Parathyroid adenoma (tissue), 2 donors: ENCODE measurements around the gene METTL18.

Experiments used
- H2AFZ ChIP-seq: fragments of 300-600 bp; sonication (generic); one replicate; pipeline ENCODE4 v1.7.0; 2017; ENCODE audit warnings: antibody characterized with exemption, mild to moderate bottlenecking
- H3K27ac ChIP-seq: fragments of 300-600 bp; sonication (generic); one replicate; pipeline ENCODE4 v1.7.0; 2017
- H3K27me3 ChIP-seq: fragments of 300-600 bp; sonication (generic); one replicate; pipeline ENCODE4 v1.7.0; 2017; ENCODE audit warnings: low read length; ENCODE audit not compliant: control insufficient read depth, insufficient read depth
- H3K36me3 ChIP-seq: fragments of 300-600 bp; sonication (generic); one replicate; pipeline ENCODE4 v1.7.0; 2017; ENCODE audit warnings: low read length; ENCODE audit not compliant: control insufficient read depth, insufficient read depth
- H3K4me1 ChIP-seq: fragments of 300-600 bp; sonication (generic); one replicate; pipeline ENCODE4 v1.7.0; 2017; ENCODE audit warnings: control low read depth
- H3K4me2 ChIP-seq: fragments of 300-600 bp; sonication (generic); one replicate; pipeline ENCODE4 v1.7.0; 2017; ENCODE audit warnings: low read length
- H3K4me3 ChIP-seq: fragments of 300-600 bp; sonication (generic); one replicate; pipeline ENCODE4 v1.7.0; 2017; ENCODE audit warnings: low read depth, low read length
- H3K79me2 ChIP-seq: fragments of 300-600 bp; sonication (generic); one replicate; pipeline ENCODE4 v1.7.0; 2017; ENCODE audit warnings: control low read depth
- H3K9ac ChIP-seq: fragments of 300-600 bp; sonication (generic); one replicate; pipeline ENCODE4 v1.7.0; 2017; ENCODE audit warnings: mild to moderate bottlenecking
- H3K9me3 ChIP-seq: fragments of 300-600 bp; sonication (generic); one replicate; pipeline ENCODE4 v1.7.0; 2017; ENCODE audit warnings: low read length; ENCODE audit not compliant: control insufficient read depth
- TF ChIP-seq, protein P1 (sequence below): fragments of 300-600 bp; sonication (generic); IDR thresholded peaks from one replicate; pipeline ENCODE4 v1.7.0; 2017; ENCODE audit warnings: antibody characterized with exemption, mild to moderate bottlenecking
- donor health status: primary hyperparathyroidism.

The METTL18 gene

DNA sequence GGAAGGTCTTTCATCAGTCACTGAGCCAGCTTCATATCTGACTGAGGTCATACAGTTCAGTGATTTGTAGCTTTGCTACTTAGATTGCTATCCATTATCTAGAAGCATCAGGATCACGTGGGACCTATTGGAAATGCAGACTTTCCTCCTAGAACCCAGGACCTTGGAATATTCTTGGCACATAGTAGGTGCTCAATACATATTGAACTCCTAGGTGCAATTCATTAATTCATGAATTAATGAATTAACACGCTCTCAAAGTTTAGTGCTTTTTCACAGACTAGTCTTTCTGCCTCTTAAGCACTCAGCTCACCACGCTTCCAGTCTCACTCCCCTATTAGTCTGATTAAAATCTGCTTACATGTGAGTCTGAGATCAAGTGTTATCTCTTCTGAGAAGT is 12.1 kb downstream of the METTL18 start:
- TF ChIP-seq, protein P1, sequence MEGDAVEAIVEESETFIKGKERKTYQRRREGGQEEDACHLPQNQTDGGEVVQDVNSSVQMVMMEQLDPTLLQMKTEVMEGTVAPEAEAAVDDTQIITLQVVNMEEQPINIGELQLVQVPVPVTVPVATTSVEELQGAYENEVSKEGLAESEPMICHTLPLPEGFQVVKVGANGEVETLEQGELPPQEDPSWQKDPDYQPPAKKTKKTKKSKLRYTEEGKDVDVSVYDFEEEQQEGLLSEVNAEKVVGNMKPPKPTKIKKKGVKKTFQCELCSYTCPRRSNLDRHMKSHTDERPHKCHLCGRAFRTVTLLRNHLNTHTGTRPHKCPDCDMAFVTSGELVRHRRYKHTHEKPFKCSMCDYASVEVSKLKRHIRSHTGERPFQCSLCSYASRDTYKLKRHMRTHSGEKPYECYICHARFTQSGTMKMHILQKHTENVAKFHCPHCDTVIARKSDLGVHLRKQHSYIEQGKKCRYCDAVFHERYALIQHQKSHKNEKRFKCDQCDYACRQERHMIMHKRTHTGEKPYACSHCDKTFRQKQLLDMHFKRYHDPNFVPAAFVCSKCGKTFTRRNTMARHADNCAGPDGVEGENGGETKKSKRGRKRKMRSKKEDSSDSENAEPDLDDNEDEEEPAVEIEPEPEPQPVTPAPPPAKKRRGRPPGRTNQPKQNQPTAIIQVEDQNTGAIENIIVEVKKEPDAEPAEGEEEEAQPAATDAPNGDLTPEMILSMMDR = no peak
- H2AFZ ChIP-seq = no peak overlapping the region
- H3K9me3 ChIP-seq = no peaks in the 10 kb centered on the region
- H3K4me2 ChIP-seq = peak overlapping the region; percentile 46
- H3K36me3 ChIP-seq = no peaks in the 10 kb centered on the region
- H3K27me3 ChIP-seq = no peaks in the 10 kb centered on the region
- H3K4me1 ChIP-seq = peaks cover 44% of the 10 kb centered on the region
- H3K9ac ChIP-seq = no peak overlapping the region
- peak overlapping the region; percentile 3 for H3K4me3 ChIP-seq
- H3K27ac ChIP-seq = peak overlapping the region; percentile 90
- H3K79me2 ChIP-seq = no peaks in the 10 kb centered on the region

DNA sequence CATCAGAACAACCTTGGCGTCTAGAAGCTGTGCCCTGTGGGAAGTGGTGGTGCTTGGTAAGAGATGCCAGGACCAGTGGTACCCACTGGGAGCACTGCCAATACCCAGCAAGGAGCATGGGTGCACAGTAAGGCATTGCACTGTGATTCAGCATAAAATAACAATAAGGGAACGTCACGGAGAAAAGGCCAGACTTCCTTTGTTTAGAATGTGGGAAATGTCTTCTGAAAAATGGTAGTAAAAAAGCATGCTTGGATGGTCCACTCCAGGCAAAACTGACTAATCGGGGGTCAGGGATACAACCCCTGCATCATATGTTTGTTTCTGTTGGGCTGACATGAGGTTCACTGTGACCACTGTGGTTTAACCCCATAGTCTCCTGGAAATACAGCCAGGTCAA is 14.7 kb downstream of the METTL18 start:
- TF ChIP-seq, protein P1 = no peak
- H2AFZ ChIP-seq = peak overlapping the region; percentile 1
- H3K4me1 ChIP-seq = peaks cover 40% of the 10 kb centered on the region
- H3K9ac ChIP-seq = no peak overlapping the region
- no peaks in the 10 kb centered on the region for H3K27me3 ChIP-seq
- H3K4me2 ChIP-seq = peak overlapping the region; percentile 14
- no peaks in the 10 kb centered on the region for H3K36me3 ChIP-seq
- H3K9me3 ChIP-seq = no peaks in the 10 kb centered on the region
- peak overlapping the region; percentile 90 for H3K27ac ChIP-seq
- no peaks in the 10 kb centered on the region for H3K79me2 ChIP-seq
- no peak overlapping the region for H3K4me3 ChIP-seq

DNA sequence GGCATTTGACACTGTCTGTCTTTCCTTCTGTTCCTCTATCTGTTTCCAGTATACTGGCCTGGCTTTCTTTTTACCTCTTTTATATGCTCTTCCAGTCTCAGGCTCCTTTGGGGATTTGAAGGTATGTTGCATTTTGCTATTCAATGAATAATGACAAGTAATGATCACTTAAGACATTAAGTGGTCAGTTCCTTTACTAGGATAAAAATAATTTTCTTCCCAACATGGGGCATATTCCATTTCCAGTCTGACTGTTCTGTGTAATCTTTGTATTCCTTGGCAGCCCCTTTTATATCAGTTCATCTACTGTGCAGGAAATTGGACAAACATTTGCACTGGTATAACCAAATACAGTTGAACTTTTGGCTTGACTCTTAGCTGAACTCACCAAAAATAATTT is 15.6 kb downstream of the METTL18 start:
- H3K4me1 ChIP-seq = peaks cover 38% of the 10 kb centered on the region
- TF ChIP-seq, protein P1 = no peak
- no peak overlapping the region for H3K4me2 ChIP-seq
- H2AFZ ChIP-seq = peak overlapping the region; percentile 1
- H3K27me3 ChIP-seq = no peaks in the 10 kb centered on the region
- H3K36me3 ChIP-seq = no peaks in the 10 kb centered on the region
- H3K9ac ChIP-seq = no peak overlapping the region
- peak overlapping the region; percentile 90 for H3K27ac ChIP-seq
- no peaks in the 10 kb centered on the region for H3K9me3 ChIP-seq
- no peak overlapping the region for H3K4me3 ChIP-seq
- H3K79me2 ChIP-seq = no peaks in the 10 kb centered on the region

DNA sequence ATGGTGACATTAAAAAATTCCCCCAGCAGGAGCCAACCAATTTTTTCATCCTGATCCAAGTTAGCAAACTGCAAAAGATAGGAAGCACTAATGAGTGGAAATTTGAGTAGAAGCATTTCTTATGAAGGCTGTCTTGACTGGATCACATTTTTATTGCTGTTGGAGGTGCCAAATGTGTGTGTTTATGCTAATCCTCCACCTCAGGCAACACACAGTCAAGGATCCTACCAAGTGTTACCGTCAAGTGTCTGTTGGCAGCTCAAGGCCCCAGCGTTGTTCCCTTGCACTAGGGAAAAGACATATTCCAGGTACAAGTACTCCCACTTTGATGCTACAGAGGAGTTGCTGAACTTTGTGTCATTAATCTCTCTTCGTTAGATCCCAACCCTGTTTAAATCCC is 18.3 kb downstream of the METTL18 start:
- Histone ChIP-seq H3K4me1 (peaks cover 19% of the 10 kb centered on the region), H3K4me3 (no peak overlapping the region), H3K27ac (no peak overlapping the region), H3K79me2 (no peaks in the 10 kb centered on the region), H2AFZ (no peak overlapping the region), H3K9ac (no peak overlapping the region), H3K27me3 (no peaks in the 10 kb centered on the region), H3K4me2 (no peak overlapping the region), H3K9me3 (no peaks in the 10 kb centered on the region), H3K36me3 (no peaks in the 10 kb centered on the region)
- TF ChIP-seq, protein P1 = no peak

DNA sequence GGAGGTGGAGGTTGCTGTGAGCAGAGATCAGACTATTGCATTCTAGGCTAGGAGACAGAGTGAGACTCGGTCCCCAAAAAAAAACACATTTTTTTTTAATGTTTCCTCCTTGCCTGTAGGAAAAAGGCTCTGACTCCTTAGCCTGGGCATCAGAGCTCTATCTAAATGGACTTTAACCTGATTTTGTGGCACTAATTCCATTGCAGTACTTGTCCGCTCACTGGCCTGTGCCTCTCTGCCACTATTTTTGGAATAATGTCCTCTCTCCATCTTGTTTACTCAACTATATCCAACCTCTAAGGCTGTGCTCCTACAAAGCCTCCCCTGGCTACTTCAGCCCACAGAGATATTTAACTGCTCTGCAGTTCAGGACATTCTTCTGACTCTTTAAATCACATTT is 26.5 kb downstream of the METTL18 start:
- no peaks in the 10 kb centered on the region for H3K36me3 ChIP-seq
- H3K79me2 ChIP-seq = no peaks in the 10 kb centered on the region
- H2AFZ ChIP-seq = no peak overlapping the region
- no peaks in the 10 kb centered on the region for H3K4me1 ChIP-seq
- no peak overlapping the region for H3K4me2 ChIP-seq
- TF ChIP-seq, protein P1 = no peak
- H3K27me3 ChIP-seq = no peaks in the 10 kb centered on the region
- no peak overlapping the region for H3K27ac ChIP-seq
- H3K4me3 ChIP-seq = no peak overlapping the region
- no peak overlapping the region for H3K9ac ChIP-seq
- no peaks in the 10 kb centered on the region for H3K9me3 ChIP-seq
